ENCODE data around the gene HDAC6.

- TF ChIP-seq, protein P1, sequence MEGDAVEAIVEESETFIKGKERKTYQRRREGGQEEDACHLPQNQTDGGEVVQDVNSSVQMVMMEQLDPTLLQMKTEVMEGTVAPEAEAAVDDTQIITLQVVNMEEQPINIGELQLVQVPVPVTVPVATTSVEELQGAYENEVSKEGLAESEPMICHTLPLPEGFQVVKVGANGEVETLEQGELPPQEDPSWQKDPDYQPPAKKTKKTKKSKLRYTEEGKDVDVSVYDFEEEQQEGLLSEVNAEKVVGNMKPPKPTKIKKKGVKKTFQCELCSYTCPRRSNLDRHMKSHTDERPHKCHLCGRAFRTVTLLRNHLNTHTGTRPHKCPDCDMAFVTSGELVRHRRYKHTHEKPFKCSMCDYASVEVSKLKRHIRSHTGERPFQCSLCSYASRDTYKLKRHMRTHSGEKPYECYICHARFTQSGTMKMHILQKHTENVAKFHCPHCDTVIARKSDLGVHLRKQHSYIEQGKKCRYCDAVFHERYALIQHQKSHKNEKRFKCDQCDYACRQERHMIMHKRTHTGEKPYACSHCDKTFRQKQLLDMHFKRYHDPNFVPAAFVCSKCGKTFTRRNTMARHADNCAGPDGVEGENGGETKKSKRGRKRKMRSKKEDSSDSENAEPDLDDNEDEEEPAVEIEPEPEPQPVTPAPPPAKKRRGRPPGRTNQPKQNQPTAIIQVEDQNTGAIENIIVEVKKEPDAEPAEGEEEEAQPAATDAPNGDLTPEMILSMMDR (IDR thresholded peaks at IDR 0.05) = no peak
- TF ChIP-seq POLR2A (IDR thresholded peaks at IDR 0.05) = no peak
Observed at GRCh38 chrX:48800574-48801279, 1.1 kb upstream of the HDAC6 start.
